Mesenteric fat pad (tissue), 1 donor: ENCODE data around the gene RNF6. TPM values are rescaled to one million over a fixed set of nuclear protein-coding genes. Genes with fewer than 3 reads are reported as not detected.

Experiments
- DNase-seq: peaks from one replicate; pipeline ENCODE4 v3.0.0-alpha.2; 2020; ENCODE audit warnings: low spot score
- total RNA-seq: library from RNA; stranded (reverse); fragmentation: NEBNext Ultra II Directional; extraction: Animal tissue kit (Norgen Biotek cat#: 25700); gene quantifications from one replicate; pipeline ENCODE4 v1.2.1, GENCODE V29; 2021
- donor health status: DM: yes; HTN: yes; CAD: no.

The RNF6 gene
- total RNA-seq, 1 donor from 2014 or later, result 37.4 TPM

- no peak for DNase-seq
These were observed 5.3 kb upstream of the RNF6 start for GRCh38 chr13:26227166-26227971.

DNA sequence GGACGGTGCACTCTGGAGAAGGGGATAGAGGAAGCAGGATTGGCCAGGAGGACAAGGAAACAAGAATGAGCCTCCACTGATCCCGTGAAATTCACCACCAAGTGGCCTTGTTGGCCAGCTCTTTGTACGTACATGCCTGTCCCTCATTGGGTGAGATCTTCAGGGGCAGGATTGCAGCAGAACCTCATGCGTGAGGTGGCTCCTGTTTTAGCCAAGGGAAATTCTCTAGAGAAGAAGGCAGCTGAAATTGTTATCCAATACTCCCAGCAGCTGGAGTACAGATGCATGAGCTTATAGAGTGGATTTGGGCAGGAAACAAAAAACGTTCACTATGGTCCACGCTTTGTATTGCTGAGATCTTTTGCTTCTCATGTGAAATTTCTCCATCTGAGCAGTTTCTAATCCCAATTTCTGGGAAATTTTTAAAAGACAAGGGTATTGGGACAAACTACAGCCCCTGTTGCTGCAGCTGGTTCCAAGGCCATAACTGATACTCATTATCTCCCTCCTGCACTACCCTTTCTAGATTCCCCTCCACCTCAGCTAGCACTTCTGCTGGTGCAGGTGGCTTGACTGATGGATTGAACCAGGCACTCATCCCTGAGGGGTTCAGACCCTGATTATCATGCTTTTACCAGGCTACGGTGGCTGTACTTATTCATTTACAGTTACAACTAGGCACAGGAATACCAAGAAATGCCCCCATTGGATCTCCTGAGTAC lies 3.9 kb upstream of the RNF6 start:
- DNase-seq, result no peak

- DNase-seq, result no peak
These were observed 469 bp upstream of the RNF6 start for GRCh38 chr13:26222520-26223046.

DNA sequence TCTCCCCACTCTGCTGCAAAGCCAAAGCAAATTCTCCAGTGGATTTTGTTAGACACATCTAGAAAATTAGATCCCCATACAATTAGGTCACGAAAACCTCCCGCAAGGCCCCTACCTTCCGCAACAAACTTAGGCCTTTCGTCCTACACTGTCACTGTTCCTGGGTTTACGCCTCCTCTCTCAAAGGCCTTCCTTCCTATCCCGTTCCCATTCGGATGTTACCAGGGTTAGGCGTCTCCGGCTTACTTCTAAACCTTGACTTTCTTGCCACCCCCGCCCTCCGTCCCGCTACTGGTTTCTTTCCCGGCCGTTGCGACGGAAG lies 754 bp downstream of the RNF6 start:
- no peak for DNase-seq

- DNase-seq, result no peak
These were observed 1.5 kb downstream of the RNF6 start for GRCh38 chr13:26220575-26220974.

DNA sequence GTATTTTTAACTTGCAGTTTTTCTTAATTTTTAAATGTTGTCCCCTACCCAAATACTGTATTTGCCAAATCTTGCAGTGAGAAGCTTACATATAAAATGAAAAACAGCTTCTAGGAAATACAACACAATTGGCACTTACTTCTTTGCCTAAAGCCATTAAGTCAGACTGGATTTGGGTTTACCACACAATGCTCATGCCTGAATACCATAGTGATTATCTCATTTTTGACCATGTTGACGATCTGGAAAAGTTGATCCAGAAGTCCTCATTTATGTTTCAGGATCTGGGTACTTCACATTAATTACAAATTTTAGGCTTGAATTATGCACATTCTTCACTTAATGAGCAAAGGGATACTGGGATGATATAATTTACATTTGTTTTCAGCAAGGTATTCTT lies 2.4 kb downstream of the RNF6 start:
- DNase-seq, result no peak

- no peak for DNase-seq
These were observed 6.1 kb downstream of the RNF6 start for GRCh38 chr13:26216042-26216441.

GRCh38 chr13:26213982-26214381 lies 8.1 kb downstream of the RNF6 start:
- DNase-seq, result no peak

- no peak for DNase-seq
These were observed 8.8 kb downstream of the RNF6 start for GRCh38 chr13:26213345-26213744.

- DNase-seq, result no peak
These were observed 13.8 kb downstream of the RNF6 start for GRCh38 chr13:26208287-26208686.

- no peak for DNase-seq
These were observed 19.6 kb downstream of the RNF6 start for GRCh38 chr13:26202365-26202972.

DNA sequence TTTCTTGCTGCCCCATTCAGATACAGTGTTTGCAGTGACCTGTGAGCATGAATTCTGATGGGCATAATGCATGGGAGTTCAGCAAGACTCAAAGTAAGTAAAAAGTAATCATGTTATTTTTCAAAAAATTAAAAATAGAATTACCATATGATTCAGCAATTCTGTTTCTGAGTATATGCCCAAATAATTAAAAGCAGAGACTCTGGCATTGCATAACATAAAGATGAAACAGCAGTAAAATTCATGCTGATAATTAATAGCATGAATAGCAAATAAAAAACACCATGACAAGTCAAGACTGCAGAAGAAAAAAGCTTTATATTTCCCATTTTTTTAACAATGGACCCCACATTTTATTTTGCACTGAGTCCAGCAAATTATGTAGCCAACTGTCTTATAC lies 21.3 kb downstream of the RNF6 start:
- DNase-seq, result no peak

- no peak for DNase-seq
These were observed 24.0 kb downstream of the RNF6 start for GRCh38 chr13:26198116-26198515.

- DNase-seq, result no peak
These were observed 24.8 kb downstream of the RNF6 start for GRCh38 chr13:26197298-26197697.

DNA sequence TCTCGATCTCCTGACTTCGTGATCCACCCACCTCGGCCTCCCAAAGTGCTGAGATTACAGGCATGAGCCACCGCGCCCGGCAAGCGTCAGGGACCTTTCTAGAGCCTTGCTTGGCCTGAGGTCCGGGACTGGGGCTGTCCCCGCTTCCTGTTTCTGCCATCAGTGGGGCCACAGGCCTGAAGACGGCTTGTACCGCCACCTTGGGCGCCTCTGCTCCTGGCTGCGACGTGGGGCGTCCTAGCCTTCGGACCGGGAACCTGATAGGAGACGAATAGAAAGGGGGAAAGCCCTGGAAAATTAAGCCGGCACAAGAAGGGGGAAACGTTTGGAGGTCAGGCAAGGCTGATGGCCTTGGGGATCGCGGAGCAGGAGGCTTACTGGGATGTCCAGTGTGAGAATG lies 35.1 kb downstream of the RNF6 start:
- no peak for DNase-seq

- DNase-seq, result peak; percentile 94
These were observed 35.8 kb downstream of the RNF6 start for GRCh38 chr13:26186118-26186870.

- no peak for DNase-seq
These were observed 36.4 kb downstream of the RNF6 start for GRCh38 chr13:26185720-26186117.

- DNase-seq, result no peak
These were observed 37.3 kb downstream of the RNF6 start for GRCh38 chr13:26184791-26185250.

DNA sequence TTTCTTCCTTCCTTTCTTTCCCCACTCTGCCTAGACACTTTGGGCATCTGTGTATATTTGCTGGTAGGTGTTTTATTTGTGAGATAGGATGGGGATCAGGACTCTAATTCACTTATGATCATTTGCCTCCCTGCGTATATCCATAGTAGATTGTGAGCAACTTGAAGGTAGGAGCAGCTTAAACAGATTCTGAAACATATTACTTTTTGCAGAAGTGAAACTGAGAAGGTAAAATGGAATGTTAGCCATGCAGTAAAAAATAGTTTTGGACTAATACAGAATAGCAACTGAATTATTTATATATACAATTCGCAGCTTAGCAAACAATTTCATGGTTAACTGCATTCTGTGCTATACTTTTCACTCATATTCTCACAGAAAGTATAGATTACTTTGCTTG lies 38.7 kb downstream of the RNF6 start:
- no peak for DNase-seq

DNA sequence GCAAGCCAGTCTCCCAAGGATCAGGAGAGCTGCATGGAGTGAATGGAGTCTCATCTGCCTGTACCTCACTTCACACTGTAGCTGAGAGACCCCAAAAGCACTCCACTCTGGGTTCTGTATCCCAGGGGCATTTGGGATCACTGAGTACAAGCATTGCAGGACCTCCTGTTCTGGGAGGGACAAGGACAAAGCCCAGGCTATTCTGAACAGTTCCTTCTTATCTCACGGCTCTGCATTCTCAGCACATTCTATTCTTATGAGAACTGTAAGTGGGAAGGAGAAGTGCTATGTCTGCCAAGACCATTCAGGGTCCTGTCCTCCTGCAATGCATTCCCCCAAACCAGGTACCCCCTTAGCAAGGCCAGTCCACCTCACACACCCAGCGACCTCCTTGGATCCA lies 42.8 kb downstream of the RNF6 start:
- no peak for DNase-seq

DNA sequence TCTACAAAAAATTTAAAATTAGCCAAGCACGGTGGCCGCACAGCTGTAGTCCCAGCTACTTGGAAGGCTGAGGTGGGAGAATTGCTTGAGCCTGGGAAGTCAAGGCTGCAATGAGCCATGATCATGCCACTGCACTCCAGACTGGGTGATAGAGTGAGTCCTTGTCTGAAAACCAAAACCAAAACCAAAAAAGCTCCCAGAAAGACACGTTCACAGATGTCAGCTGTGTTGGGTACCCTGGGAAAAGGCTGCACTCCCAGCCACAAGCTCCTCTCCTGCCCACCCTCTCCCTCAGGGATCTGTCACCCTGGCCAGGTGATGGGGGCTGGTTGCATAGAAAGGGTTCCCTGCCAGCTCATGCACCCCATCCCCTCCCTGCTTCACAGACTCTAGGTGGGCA lies 53.3 kb downstream of the RNF6 start:
- no peak for DNase-seq
